Hepatocyte (in vitro differentiated cells): Measurements from ENCODE around the gene INPP5D.

Experiments
- CTCF ChIP-seq: fragments of 200-600 bp; sonication (generic); IDR thresholded peaks from 2 replicates; pipeline ENCODE4 v1.5.1; 2016; ENCODE audit warnings: antibody characterized with exemption, mild to moderate bottlenecking; ENCODE audit not compliant: poor library complexity
- EZH2 ChIP-seq: fragments of 200-600 bp; sonication (generic); IDR thresholded peaks from 2 replicates; pipeline ENCODE4 v1.6.1; 2016; ENCODE audit warnings: antibody characterized with exemption, mild to moderate bottlenecking, borderline replicate concordance
- EZH2phosphoT487 ChIP-seq: fragments of 200-600 bp; sonication (generic); IDR thresholded peaks from one replicate; pipeline ENCODE4 v1.6.1; 2018; ENCODE audit warnings: antibody characterized with exemption, mild to moderate bottlenecking, low read depth, moderate library complexity; ENCODE audit not compliant: unreplicated experiment, severe bottlenecking

GRCh38 chr2:233023007-233023760 lies 37.0 kb upstream of the INPP5D start:
- TF ChIP-seq CTCF = no peak
- no peak for TF ChIP-seq EZH2
- TF ChIP-seq EZH2phosphoT487 = no peak
